Lower leg skin (tissue), 3 donors: ENCODE measurements around the gene MYDGF.

Experiments
- CTCF ChIP-seq, 3 donors: fragments of 450-650 bp; IDR thresholded peaks; one replicate each; pipeline ENCODE4 v1.5.1; 2016; ENCODE audit warnings: antibody characterized with exemption in 3 of 3, mild to moderate bottlenecking in 3 of 3, moderate library complexity in 2 of 3
- POLR2A ChIP-seq, 2 donors: fragments of 450-650 bp; IDR thresholded peaks; one replicate each; pipeline ENCODE4 v1.6.1; 2016 to 2017; ENCODE audit warnings: antibody characterized with exemption in 2 of 2, mild to moderate bottlenecking in 1 of 2, moderate library complexity in 1 of 2

GRCh38 chr19:4691373-4691772, 21.2 kb upstream of the MYDGF start:
- TF ChIP-seq CTCF (IDR thresholded peaks at IDR 0.05) (no peak), POLR2A (IDR thresholded peaks at IDR 0.05) (no peak)
